Hypothalamus (tissue), 51 donors: ENCODE data around the gene POLG.

Source experiments
- DNase-seq, 51 donors: peaks; one replicate each; lab custom pipeline; 2025; lab: John Stamatoyannopoulos, UW

The POLG gene

GRCh38 chr15:89329329-89330084, 5.1 kb downstream of the POLG start:
- no peak for DNase-seq

GRCh38 chr15:89328398-89329254, 6.0 kb downstream of the POLG start:
- peak in 17 of 51 donors; percentile 9 to 59 (median 25) for DNase-seq

GRCh38 chr15:89327113-89327512, 7.5 kb downstream of the POLG start:
- no peak for DNase-seq

GRCh38 chr15:89326316-89326715, 8.3 kb downstream of the POLG start:
- no peak for DNase-seq

- DNase-seq, result no peak
These were observed 9.4 kb downstream of the POLG start for GRCh38 chr15:89325039-89325803.

GRCh38 chr15:89323825-89324224, 10.8 kb downstream of the POLG start:
- DNase-seq, result no peak

- no peak for DNase-seq
These were observed 11.8 kb downstream of the POLG start for GRCh38 chr15:89322822-89323221.

- no peak for DNase-seq
These were observed 12.9 kb downstream of the POLG start for GRCh38 chr15:89321521-89322410.

GRCh38 chr15:89320200-89320599, 14.4 kb downstream of the POLG start:
- no peak for DNase-seq

GRCh38 chr15:89319678-89320077, 14.9 kb downstream of the POLG start:
- DNase-seq, result no peak

- DNase-seq, result no peak
These were observed 17.4 kb downstream of the POLG start for GRCh38 chr15:89317186-89317720.

GRCh38 chr15:89316504-89316903, 18.1 kb downstream of the POLG start:
- no peak for DNase-seq

GRCh38 chr15:89315375-89315929, 19.2 kb downstream of the POLG start:
- no peak for DNase-seq

GRCh38 chr15:89309993-89310392, 24.6 kb downstream of the POLG start:
- no peak for DNase-seq

GRCh38 chr15:89308236-89308635, 26.4 kb downstream of the POLG start:
- DNase-seq, result no peak

- DNase-seq, result no peak
These were observed 26.8 kb downstream of the POLG start for GRCh38 chr15:89307791-89308190.

GRCh38 chr15:89307046-89307587, 27.5 kb downstream of the POLG start:
- peak in 1 of 51 donors; percentile 15 for DNase-seq

GRCh38 chr15:89305395-89305794, 29.2 kb downstream of the POLG start:
- DNase-seq, result no peak

- no peak for DNase-seq
These were observed 30.6 kb downstream of the POLG start for GRCh38 chr15:89303986-89304385.
